ENCODE results near the gene SDHAF4. TPM values are rescaled to one million over a fixed set of nuclear protein-coding genes. Genes with fewer than 3 reads are reported as not detected.

Gene SDHAF4
- total and polyA plus RNA-seq, 8 donors = 3.2 to 16.3 (median 8.2) TPM; not detected in 1

- Histone ChIP-seq H3K9me3 (no peaks in the 10 kb centered on the region), H3K4me3 (no peak overlapping the region), H3K27ac (no peak overlapping the region), H3K36me3 (no peaks in the 10 kb centered on the region), H3K4me1 (peaks cover 0 to 7% (median 0%) of the 10 kb centered on the region in 4 donors), H3K27me3 (no peaks in the 10 kb centered on the region)
- WGBS, 5 donors = 57 to 71% (median 62%) methylated on average over 3 of the region's 3 CpGs
- intact Hi-C loops (cut with DNase I; ENCODE audit: low total_unique reads) = no loop called here
- no peak for TF ChIP-seq POLR2AphosphoS5 (IDR thresholded peaks at IDR 0.05)
- TF ChIP-seq POLR2A (IDR thresholded peaks at IDR 0.05) = no peak
- TF ChIP-seq EP300 (IDR thresholded peaks at IDR 0.05) = no peak
- TF ChIP-seq, protein P1, sequence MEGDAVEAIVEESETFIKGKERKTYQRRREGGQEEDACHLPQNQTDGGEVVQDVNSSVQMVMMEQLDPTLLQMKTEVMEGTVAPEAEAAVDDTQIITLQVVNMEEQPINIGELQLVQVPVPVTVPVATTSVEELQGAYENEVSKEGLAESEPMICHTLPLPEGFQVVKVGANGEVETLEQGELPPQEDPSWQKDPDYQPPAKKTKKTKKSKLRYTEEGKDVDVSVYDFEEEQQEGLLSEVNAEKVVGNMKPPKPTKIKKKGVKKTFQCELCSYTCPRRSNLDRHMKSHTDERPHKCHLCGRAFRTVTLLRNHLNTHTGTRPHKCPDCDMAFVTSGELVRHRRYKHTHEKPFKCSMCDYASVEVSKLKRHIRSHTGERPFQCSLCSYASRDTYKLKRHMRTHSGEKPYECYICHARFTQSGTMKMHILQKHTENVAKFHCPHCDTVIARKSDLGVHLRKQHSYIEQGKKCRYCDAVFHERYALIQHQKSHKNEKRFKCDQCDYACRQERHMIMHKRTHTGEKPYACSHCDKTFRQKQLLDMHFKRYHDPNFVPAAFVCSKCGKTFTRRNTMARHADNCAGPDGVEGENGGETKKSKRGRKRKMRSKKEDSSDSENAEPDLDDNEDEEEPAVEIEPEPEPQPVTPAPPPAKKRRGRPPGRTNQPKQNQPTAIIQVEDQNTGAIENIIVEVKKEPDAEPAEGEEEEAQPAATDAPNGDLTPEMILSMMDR (IDR thresholded peaks at IDR 0.05) = no peak
- DNase-seq = no peak
These were observed 50.1 kb downstream of the SDHAF4 start for GRCh38 chr6:70616728-70617260.

DNA sequence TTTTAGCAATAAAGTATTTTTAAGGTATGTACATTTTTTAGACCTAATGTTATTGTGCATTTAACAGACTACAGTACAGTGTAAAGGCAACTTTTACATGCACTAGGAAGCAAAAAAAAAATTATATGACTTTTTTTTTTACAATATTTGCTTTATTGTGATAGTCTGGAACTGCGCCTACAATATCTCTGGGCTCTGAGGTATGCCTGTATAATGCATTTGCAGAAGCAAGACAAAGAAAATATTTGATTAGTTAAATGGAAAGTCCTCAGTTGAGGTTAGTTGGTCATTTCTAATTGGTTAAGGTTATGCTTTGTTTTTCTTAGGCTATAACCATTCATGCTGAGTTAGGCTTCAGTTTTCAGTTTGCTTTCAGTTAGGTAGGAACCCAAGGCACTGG lies 54.0 kb downstream of the SDHAF4 start:
- Histone ChIP-seq H3K27me3 (no peaks in the 10 kb centered on the region), H3K27ac (peak overlapping the region in 1 of 5 donors; percentile 45), H3K36me3 (no peaks in the 10 kb centered on the region), H3K4me3 (no peak overlapping the region), H3K4me1 (peaks cover 0 to 7% (median 0%) of the 10 kb centered on the region in 4 donors), H3K9me3 (no peaks in the 10 kb centered on the region)
- no peak for DNase-seq
- 27 to 61% (median 51%) methylated on average over 1 of the region's 1 CpG for WGBS, 5 donors
- intact Hi-C loops (cut with DNase I; ENCODE audit: low total_unique reads) = no loop called here
- TF ChIP-seq, protein P1 (IDR thresholded peaks at IDR 0.05) = no peak
- TF ChIP-seq EP300 (IDR thresholded peaks at IDR 0.05) (no peak), POLR2A (IDR thresholded peaks at IDR 0.05) (no peak), POLR2AphosphoS5 (IDR thresholded peaks at IDR 0.05) (no peak)

GRCh38 chr6:70622461-70622860 lies 55.7 kb downstream of the SDHAF4 start:
- DNase-seq = no peak
- H3K27ac ChIP-seq = no peak overlapping the region
- TF ChIP-seq POLR2A (IDR thresholded peaks at IDR 0.05) = no peak
- TF ChIP-seq, protein P1 (IDR thresholded peaks at IDR 0.05) = no peak
- no peak for TF ChIP-seq EP300 (IDR thresholded peaks at IDR 0.05)
- no peak for TF ChIP-seq POLR2AphosphoS5 (IDR thresholded peaks at IDR 0.05)
- H3K27me3 ChIP-seq = no peaks in the 10 kb centered on the region
- H3K4me3 ChIP-seq = no peak overlapping the region
- intact Hi-C loops (cut with DNase I; ENCODE audit: low total_unique reads) = no loop called here
- no peaks in the 10 kb centered on the region for H3K36me3 ChIP-seq
- no peaks in the 10 kb centered on the region for H3K9me3 ChIP-seq
- 63 to 90% (median 75%) methylated on average over 1 of the region's 1 CpG for WGBS, 5 donors
- H3K4me1 ChIP-seq = peaks cover 0 to 7% (median 0%) of the 10 kb centered on the region in 4 donors

DNA sequence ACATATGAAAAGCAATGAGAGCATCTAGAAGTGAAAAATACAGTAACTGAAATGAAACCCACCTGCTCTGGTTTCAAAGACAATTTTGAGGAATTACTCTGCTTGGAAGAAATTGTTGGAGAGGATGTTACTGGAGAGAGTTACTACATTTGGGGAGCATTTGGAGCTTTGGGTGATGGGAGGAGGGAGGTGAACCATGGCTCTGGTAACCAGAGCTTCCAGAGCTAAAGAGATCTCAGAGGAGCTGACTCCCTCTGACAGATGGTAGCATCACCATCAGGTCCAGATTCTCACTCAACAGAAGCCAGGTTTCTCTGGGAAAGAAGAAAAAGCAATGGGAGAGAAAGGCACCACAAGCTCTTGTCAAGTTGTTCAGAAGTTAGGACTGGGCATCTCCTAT lies 58.7 kb downstream of the SDHAF4 start:
- no peak overlapping the region for H3K27ac ChIP-seq
- no peak overlapping the region for H3K4me3 ChIP-seq
- no peak for TF ChIP-seq POLR2A (IDR thresholded peaks at IDR 0.05)
- TF ChIP-seq POLR2AphosphoS5 (IDR thresholded peaks at IDR 0.05) = no peak
- no peak for TF ChIP-seq EP300 (IDR thresholded peaks at IDR 0.05)
- TF ChIP-seq, protein P1 (IDR thresholded peaks at IDR 0.05) = no peak
- no peaks in the 10 kb centered on the region for H3K27me3 ChIP-seq
- no peaks in the 10 kb centered on the region for H3K36me3 ChIP-seq
- H3K4me1 ChIP-seq = peaks cover 0 to 6% (median 0%) of the 10 kb centered on the region in 4 donors
- intact Hi-C loops (cut with DNase I; ENCODE audit: low total_unique reads) = no loop called here
- no peak for DNase-seq
- no peaks in the 10 kb centered on the region for H3K9me3 ChIP-seq

All from stomach (tissue), 9 donors.